ENCODE data around the gene ATP5ME.

GRCh38 chr4:684623-685327 is 10.7 kb upstream of the ATP5ME start:
- TF ChIP-seq POLR2A (IDR thresholded peaks at IDR 0.05) (no peak), CTCF (IDR thresholded peaks at IDR 0.05) (no peak)
